Prostate gland (tissue), 2 donors: ENCODE measurements around the gene WWOX. TPM values are rescaled to one million over a fixed set of nuclear protein-coding genes. Genes with fewer than 3 reads are reported as not detected.

Experiments
- DNase-seq: peaks from one replicate; pipeline ENCODE4 v3.0.0-alpha.2; 2019; ENCODE audit warnings: low spot score
- H3K27ac ChIP-seq, 2 donors: fragments of 200-600 bp; sonication (generic); 2 replicates each; pipeline ENCODE4 v1.5.1; 2017 to 2019
- H3K27me3 ChIP-seq: fragments of 200-600 bp; sonication (generic); replicated peaks from 2 replicates; pipeline ENCODE4 v1.5.1; 2019; ENCODE audit not compliant: insufficient read depth
- H3K36me3 ChIP-seq, 2 donors: fragments of 200-600 bp; sonication (generic); 1 replicate in 1 of 2; 2 replicates in 1 of 2; pipeline versions ENCODE4 v1.5.1 to v1.8.1; 2017 to 2019
- H3K4me1 ChIP-seq: fragments of 200-600 bp; sonication (generic); replicated peaks from 2 replicates; pipeline ENCODE4 v1.5.1; 2019
- H3K4me3 ChIP-seq, 2 donors: fragments of 200-600 bp; sonication (generic); 2 replicates each; pipeline ENCODE4 v1.5.1; 2017 to 2019
- H3K9me3 ChIP-seq: fragments of 200-600 bp; sonication (generic); 2 replicates; pipeline ENCODE4 v1.5.1; 2017
- POLR2A ChIP-seq: fragments of 450-650 bp; IDR thresholded peaks from one replicate; pipeline ENCODE4 v1.6.1; 2016; ENCODE audit warnings: antibody characterized with exemption, mild to moderate bottlenecking
- POLR2AphosphoS5 ChIP-seq: sonication (generic); formaldehyde crosslinking; IDR thresholded peaks from one replicate; pipeline ENCODE4 v1.6.1; 2017; ENCODE audit warnings: antibody characterized with exemption
- WGBS: methylation state at CpG from one replicate; pipeline ENCODE4 v1.1.5; 2018; 5-methylcytosine and 5-hydroxymethylcytosine counted together
- intact Hi-C: fragments of 100-400 bp; cut with DNase I; formaldehyde crosslinking; loops from one replicate; pipeline ENCODE4 v1.14.2; 2022
- total RNA-seq, 2 donors: library from RNA; depleted of rRNA; stranded (reverse); fragments of >200 nt; gene quantifications; one replicate each; pipeline ENCODE4 v1.1.0, GENCODE V29; 2016
- TF ChIP-seq, protein P1 (sequence below), 4 experiments: fragments of 200-600 bp in 2 of 4; fragments of 450-650 bp in 2 of 4; sonication (generic) in 2 of 4; IDR thresholded peaks; 1 replicate in 3 of 4; 2 replicates in 1 of 4; pipeline ENCODE4 v1.5.1; 2016 to 2019; ENCODE audit warnings: antibody characterized with exemption in 4 of 4, mild to moderate bottlenecking in 2 of 4, moderate library complexity in 2 of 4

Gene WWOX
- total RNA-seq, 2 donors from 2014 or later = 93.2 to 99.4 TPM

DNA sequence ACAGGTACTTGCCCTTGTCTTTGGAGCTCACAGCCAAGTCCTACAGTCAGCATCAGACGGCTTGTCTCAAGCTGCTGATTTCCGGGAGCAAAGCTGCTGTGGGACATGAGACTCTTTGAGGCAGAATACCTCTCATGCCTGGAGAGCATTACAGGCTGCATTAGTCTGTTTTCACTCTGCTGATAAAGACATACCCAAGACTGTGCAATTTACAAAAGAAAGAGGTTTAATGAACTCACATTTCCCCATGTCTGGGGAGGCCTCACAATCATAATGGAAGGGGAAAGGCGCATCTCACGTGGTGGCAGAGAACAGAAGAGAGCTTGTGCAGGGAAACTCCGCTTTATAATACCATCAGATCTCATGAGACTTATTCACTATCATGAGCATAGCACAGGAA, 661.2 kb downstream of the WWOX start:
- Histone ChIP-seq H3K4me3 (no peak overlapping the region), H3K4me1 (no peaks in the 10 kb centered on the region), H3K9me3 (no peaks in the 10 kb centered on the region), H3K27ac (no peak overlapping the region), H3K27me3 (no peaks in the 10 kb centered on the region), H3K36me3 (no peaks in the 10 kb centered on the region)
- WGBS = 89% methylated on average over 5 of the region's 5 CpGs
- intact Hi-C loops = no loop called here
- TF ChIP-seq POLR2A = no peak
- TF ChIP-seq POLR2AphosphoS5 = no peak
- TF ChIP-seq, protein P1, sequence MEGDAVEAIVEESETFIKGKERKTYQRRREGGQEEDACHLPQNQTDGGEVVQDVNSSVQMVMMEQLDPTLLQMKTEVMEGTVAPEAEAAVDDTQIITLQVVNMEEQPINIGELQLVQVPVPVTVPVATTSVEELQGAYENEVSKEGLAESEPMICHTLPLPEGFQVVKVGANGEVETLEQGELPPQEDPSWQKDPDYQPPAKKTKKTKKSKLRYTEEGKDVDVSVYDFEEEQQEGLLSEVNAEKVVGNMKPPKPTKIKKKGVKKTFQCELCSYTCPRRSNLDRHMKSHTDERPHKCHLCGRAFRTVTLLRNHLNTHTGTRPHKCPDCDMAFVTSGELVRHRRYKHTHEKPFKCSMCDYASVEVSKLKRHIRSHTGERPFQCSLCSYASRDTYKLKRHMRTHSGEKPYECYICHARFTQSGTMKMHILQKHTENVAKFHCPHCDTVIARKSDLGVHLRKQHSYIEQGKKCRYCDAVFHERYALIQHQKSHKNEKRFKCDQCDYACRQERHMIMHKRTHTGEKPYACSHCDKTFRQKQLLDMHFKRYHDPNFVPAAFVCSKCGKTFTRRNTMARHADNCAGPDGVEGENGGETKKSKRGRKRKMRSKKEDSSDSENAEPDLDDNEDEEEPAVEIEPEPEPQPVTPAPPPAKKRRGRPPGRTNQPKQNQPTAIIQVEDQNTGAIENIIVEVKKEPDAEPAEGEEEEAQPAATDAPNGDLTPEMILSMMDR (IDR thresholded peaks at IDR 0.05) = no peak
- DNase-seq = no peak

DNA sequence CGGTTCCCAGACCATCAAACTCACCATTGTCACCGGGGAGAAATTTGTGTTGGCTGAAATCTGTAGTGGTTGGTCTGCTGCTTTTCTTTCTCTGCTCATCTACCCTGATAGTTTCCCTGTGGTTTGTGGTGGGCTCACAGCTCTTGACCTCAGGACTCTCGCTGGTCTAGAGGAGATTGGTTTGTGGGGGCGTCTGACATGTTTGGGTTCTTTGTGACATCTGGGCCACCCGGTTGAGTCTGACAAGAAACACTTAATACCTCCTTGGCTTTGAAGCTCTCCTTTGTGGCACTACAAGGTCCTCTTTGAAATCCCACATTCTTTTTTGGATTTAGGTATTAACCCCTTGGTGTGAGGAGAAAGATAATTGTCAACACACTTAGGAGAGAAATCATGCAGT, 662.0 kb downstream of the WWOX start:
- WGBS = 87% methylated on average over 5 of the region's 5 CpGs
- Histone ChIP-seq H3K4me1 (no peaks in the 10 kb centered on the region), H3K27me3 (no peaks in the 10 kb centered on the region), H3K4me3 (no peak overlapping the region), H3K9me3 (no peaks in the 10 kb centered on the region), H3K27ac (no peak overlapping the region), H3K36me3 (no peaks in the 10 kb centered on the region)
- TF ChIP-seq, protein P1 (IDR thresholded peaks at IDR 0.05) = no peak
- TF ChIP-seq POLR2A (no peak), POLR2AphosphoS5 (no peak)
- no peak for DNase-seq
- intact Hi-C loops = no loop called here

DNA sequence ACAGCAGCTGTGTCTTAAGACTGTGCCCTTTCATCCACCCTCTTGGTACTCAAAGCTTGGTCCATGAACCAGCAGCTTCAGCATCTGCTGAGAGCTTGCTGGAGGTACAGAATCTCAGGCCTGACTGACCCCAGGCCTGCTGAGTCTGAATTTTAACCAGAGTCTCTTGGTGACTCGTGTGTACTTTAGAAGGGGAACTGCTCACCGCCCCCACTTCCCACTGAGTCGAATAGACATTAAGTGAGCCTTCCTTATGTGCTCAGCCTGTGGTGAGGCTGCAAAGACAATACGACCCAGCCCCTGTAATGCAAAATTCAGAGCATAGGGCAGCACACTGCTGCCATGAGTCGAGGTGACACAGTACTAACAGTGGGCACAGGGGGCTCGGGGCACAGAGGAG, 662.8 kb downstream of the WWOX start:
- WGBS = 84% methylated on average over 6 of the region's 6 CpGs
- Histone ChIP-seq H3K36me3 (no peaks in the 10 kb centered on the region), H3K9me3 (no peaks in the 10 kb centered on the region), H3K27ac (no peak overlapping the region), H3K4me1 (no peaks in the 10 kb centered on the region), H3K27me3 (no peaks in the 10 kb centered on the region), H3K4me3 (no peak overlapping the region)
- DNase-seq = no peak
- TF ChIP-seq, protein P1 (IDR thresholded peaks at IDR 0.05) = no peak
- TF ChIP-seq POLR2AphosphoS5 (no peak), POLR2A (no peak)
- intact Hi-C loops = no loop called here

DNA sequence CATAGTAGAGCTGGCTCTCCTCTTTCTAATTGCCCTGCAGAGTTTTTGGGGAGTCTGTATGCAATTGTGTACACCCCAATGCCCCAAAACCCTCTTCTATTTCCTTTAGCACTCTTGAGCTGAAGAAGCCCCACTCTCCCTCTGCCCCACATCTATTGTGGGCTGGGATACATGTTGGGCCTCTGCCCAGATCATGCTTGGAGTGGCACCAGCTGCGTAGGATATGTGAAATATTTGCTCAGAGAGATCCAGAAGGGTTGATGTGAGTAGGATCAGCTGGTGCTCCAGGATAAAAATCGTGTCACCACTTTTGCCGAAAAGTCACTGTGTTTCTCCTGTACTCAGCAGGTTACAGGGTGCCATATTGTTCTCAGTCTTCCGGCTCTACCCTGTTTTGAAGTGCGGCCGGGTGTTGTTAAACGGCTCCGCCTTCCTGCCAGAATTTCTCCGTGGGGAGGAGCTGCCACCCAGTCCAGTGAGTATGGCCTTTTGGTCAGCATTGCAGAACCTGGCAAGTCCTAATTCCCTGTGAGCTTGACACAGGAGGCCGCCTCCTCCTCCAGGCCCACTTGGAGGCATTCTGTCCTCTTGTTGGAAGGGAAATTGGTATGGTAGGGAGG, 664.5 kb downstream of the WWOX start:
- H3K36me3 ChIP-seq = no peaks in the 10 kb centered on the region
- H3K27me3 ChIP-seq = no peaks in the 10 kb centered on the region
- H3K4me1 ChIP-seq = no peaks in the 10 kb centered on the region
- intact Hi-C loops = no loop called here
- DNase-seq = no peak
- no peak overlapping the region for H3K4me3 ChIP-seq
- no peak overlapping the region for H3K27ac ChIP-seq
- WGBS = 79% methylated on average over 10 of the region's 10 CpGs
- no peak for TF ChIP-seq POLR2A
- H3K9me3 ChIP-seq = no peaks in the 10 kb centered on the region

DNA sequence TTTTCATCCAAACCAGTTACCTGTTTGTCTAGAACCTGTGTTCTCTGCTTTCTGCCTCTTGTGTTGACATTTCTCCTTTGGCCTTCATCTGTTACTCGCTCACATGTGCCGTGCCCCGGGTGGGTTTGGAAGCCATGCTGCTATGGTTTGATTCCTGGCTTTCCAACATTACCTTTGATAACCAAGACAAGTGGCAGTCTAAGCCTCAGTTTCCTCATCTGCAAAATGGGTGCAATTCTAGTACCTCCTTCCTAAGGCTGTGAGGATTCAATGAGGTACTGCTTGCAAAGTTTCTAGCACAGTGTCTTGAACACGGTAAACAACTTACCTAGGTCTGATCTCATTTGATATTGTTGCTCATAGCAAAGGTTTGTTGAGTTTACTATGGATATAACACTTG, 665.0 kb downstream of the WWOX start:
- no peaks in the 10 kb centered on the region for H3K27me3 ChIP-seq

More for the DNA sequence above, 665.0 kb downstream of the WWOX start:
- 97% methylated on average over 4 of the region's 4 CpGs for whole genome bisulfite sequencing
- intact Hi-C loops = no loop called here
- no peaks in the 10 kb centered on the region for H3K36me3 ChIP-seq
- TF ChIP-seq POLR2A (no peak), POLR2AphosphoS5 (no peak)
- TF ChIP-seq, protein P1 (IDR thresholded peaks at IDR 0.05) = no peak
- no peak overlapping the region for H3K27ac ChIP-seq
- no peaks in the 10 kb centered on the region for H3K9me3 ChIP-seq
- no peak overlapping the region for H3K4me3 ChIP-seq
- no peak for DNase-seq
- H3K4me1 ChIP-seq = no peaks in the 10 kb centered on the region
